Ectodermal cell (in vitro differentiated cells): ENCODE data around the gene TIGAR.

Source experiments
- H3K27ac ChIP-seq: 2 replicates; pipeline ENCODE4 v1.7.0; 2013; ENCODE audit warnings: mild to moderate bottlenecking, low read depth, low read length; ENCODE audit not compliant: insufficient read depth, poor library complexity, severe bottlenecking
- H3K27me3 ChIP-seq: 2 replicates; pipeline ENCODE4 v1.7.0; 2013; ENCODE audit warnings: mild to moderate bottlenecking, low read length; ENCODE audit not compliant: insufficient read depth, control insufficient read depth, poor library complexity, severe bottlenecking
- H3K36me3 ChIP-seq: one replicate; pipeline ENCODE4 v1.7.0; 2013; ENCODE audit warnings: low read length; ENCODE audit not compliant: control insufficient read depth, insufficient read depth
- H3K4me1 ChIP-seq: one replicate; pipeline ENCODE4 v1.7.0; 2013; ENCODE audit warnings: low read length; ENCODE audit not compliant: control insufficient read depth, insufficient read depth
- H3K4me3 ChIP-seq: 2 replicates; pipeline ENCODE4 v1.7.0; 2013; ENCODE audit warnings: low read depth, low read length, control low read depth; ENCODE audit not compliant: insufficient read depth
- H3K9me3 ChIP-seq: 2 replicates; pipeline ENCODE4 v1.7.0; 2013; ENCODE audit warnings: mild to moderate bottlenecking, low read length, moderate library complexity; ENCODE audit not compliant: control insufficient read depth
- WGBS, 2 experiments: methylation state at CpG; one replicate each; pipeline ENCODE4 v1.1.7; 2013; ENCODE audit warnings: missing lambda C conversion rate in 2 of 2; 5-methylcytosine and 5-hydroxymethylcytosine counted together

Gene TIGAR

GRCh38 chr12:4307593-4308333 lies 13.2 kb upstream of the TIGAR start:
- H3K9me3 ChIP-seq = no peaks in the 10 kb centered on the region
- H3K4me1 ChIP-seq = peaks cover 20% of the 10 kb centered on the region
- peak overlapping the region; percentile 23 for H3K4me3 ChIP-seq
- peaks cover 4% of the 10 kb centered on the region for H3K36me3 ChIP-seq
- WGBS, 2 experiments = 18 to 21% methylated on average over 25 of the region's 25 CpGs
- H3K27me3 ChIP-seq = no peaks in the 10 kb centered on the region
- peak overlapping the region; percentile 51 for H3K27ac ChIP-seq

- H3K27me3 ChIP-seq = no peaks in the 10 kb centered on the region
- H3K9me3 ChIP-seq = no peaks in the 10 kb centered on the region
- H3K27ac ChIP-seq = no peak overlapping the region
- H3K4me3 ChIP-seq = no peak overlapping the region
- H3K36me3 ChIP-seq = peaks cover 4% of the 10 kb centered on the region
- H3K4me1 ChIP-seq = peaks cover 20% of the 10 kb centered on the region
- WGBS, 2 experiments = 95% methylated on average over 14 of the region's 14 CpGs
Observed at GRCh38 chr12:4308334-4308950, 12.6 kb upstream of the TIGAR start.

- Histone ChIP-seq H3K36me3 (no peaks in the 10 kb centered on the region), H3K27ac (no peak overlapping the region), H3K4me1 (peaks cover 15% of the 10 kb centered on the region), H3K27me3 (no peaks in the 10 kb centered on the region), H3K4me3 (no peak overlapping the region), H3K9me3 (no peaks in the 10 kb centered on the region)
- 92 to 94% methylated on average over 5 of the region's 5 CpGs for WGBS, 2 experiments
Observed at GRCh38 chr12:4311776-4312175, 9.2 kb upstream of the TIGAR start.

- 95% methylated on average over 2 of the region's 2 CpGs for WGBS, 2 experiments
- Histone ChIP-seq H3K4me3 (no peak overlapping the region), H3K27me3 (no peaks in the 10 kb centered on the region), H3K36me3 (no peaks in the 10 kb centered on the region), H3K27ac (no peak overlapping the region), H3K4me1 (peaks cover 10% of the 10 kb centered on the region), H3K9me3 (no peaks in the 10 kb centered on the region)
Observed at GRCh38 chr12:4312251-4312650, 8.8 kb upstream of the TIGAR start.

GRCh38 chr12:4320497-4320852 lies 538 bp upstream of the TIGAR start:
- Histone ChIP-seq H3K27me3 (no peaks in the 10 kb centered on the region), H3K9me3 (no peaks in the 10 kb centered on the region), H3K27ac (peak overlapping the region; percentile 76), H3K36me3 (no peaks in the 10 kb centered on the region), H3K4me1 (no peaks in the 10 kb centered on the region), H3K4me3 (peak overlapping the region; percentile 73)
- 1% methylated on average over 13 of the region's 13 CpGs for WGBS, 2 experiments

GRCh38 chr12:4322726-4323125 lies 1.7 kb downstream of the TIGAR start:
- Histone ChIP-seq H3K36me3 (no peaks in the 10 kb centered on the region), H3K4me3 (no peak overlapping the region), H3K9me3 (no peaks in the 10 kb centered on the region), H3K27ac (no peak overlapping the region), H3K27me3 (no peaks in the 10 kb centered on the region), H3K4me1 (no peaks in the 10 kb centered on the region)
- 93 to 94% methylated on average over 5 of the region's 5 CpGs for WGBS, 2 experiments

GRCh38 chr12:4323396-4323795 lies 2.4 kb downstream of the TIGAR start:
- no peak overlapping the region for H3K4me3 ChIP-seq
- no peaks in the 10 kb centered on the region for H3K9me3 ChIP-seq
- WGBS, 2 experiments = 88 to 100% methylated on average over 3 to 4 of the region's 4 CpGs
- H3K27me3 ChIP-seq = no peaks in the 10 kb centered on the region
- no peak overlapping the region for H3K27ac ChIP-seq
- H3K36me3 ChIP-seq = no peaks in the 10 kb centered on the region
- no peaks in the 10 kb centered on the region for H3K4me1 ChIP-seq

- Histone ChIP-seq H3K4me1 (no peaks in the 10 kb centered on the region), H3K4me3 (no peak overlapping the region), H3K9me3 (no peaks in the 10 kb centered on the region), H3K27ac (no peak overlapping the region), H3K36me3 (no peaks in the 10 kb centered on the region), H3K27me3 (no peaks in the 10 kb centered on the region)
- WGBS, 2 experiments = 96 to 97% methylated on average over 28 of the region's 28 CpGs
Observed at GRCh38 chr12:4324366-4324765, 3.4 kb downstream of the TIGAR start.

- 98% methylated on average over 2 to 3 of the region's 3 CpGs for WGBS, 2 experiments
Observed at GRCh38 chr12:4325966-4326365, 5.0 kb downstream of the TIGAR start.

GRCh38 chr12:4327293-4327692 lies 6.3 kb downstream of the TIGAR start:
- Histone ChIP-seq H3K27ac (no peak overlapping the region), H3K9me3 (no peaks in the 10 kb centered on the region), H3K36me3 (no peaks in the 10 kb centered on the region), H3K27me3 (no peaks in the 10 kb centered on the region), H3K4me1 (no peaks in the 10 kb centered on the region), H3K4me3 (no peak overlapping the region)
- WGBS, 2 experiments = 98 to 100% methylated on average over 2 of the region's 2 CpGs

More at GRCh38 chr12:4325966-4326365, 5.0 kb downstream of the TIGAR start:
- H3K9me3 ChIP-seq = no peaks in the 10 kb centered on the region
- H3K27ac ChIP-seq = no peak overlapping the region
- H3K27me3 ChIP-seq = no peaks in the 10 kb centered on the region
- no peaks in the 10 kb centered on the region for H3K4me1 ChIP-seq
- H3K36me3 ChIP-seq = no peaks in the 10 kb centered on the region
- no peak overlapping the region for H3K4me3 ChIP-seq
